Transverse colon (tissue), 3 donors: ENCODE measurements around the gene ST3GAL2.
"Not testable (repeated sequence)": the region's sequence is repeated elsewhere in the genome, so short reads cannot be mapped to it uniquely, and the experiment has no call there.

ENCODE experiments used
- EP300 ChIP-seq: sonication (generic); formaldehyde crosslinking; IDR thresholded peaks from one replicate; pipeline ENCODE4 v1.6.1; 2017; ENCODE audit warnings: antibody characterized with exemption, low read depth
- POLR2A ChIP-seq: fragments of 450-650 bp; IDR thresholded peaks from one replicate; pipeline ENCODE4 v1.6.1; 2016; ENCODE audit warnings: antibody characterized with exemption, mild to moderate bottlenecking, moderate library complexity
- TF ChIP-seq, protein P1 (sequence below), 5 experiments: fragments of 200-600 bp in 3 of 5; fragments of 450-650 bp in 2 of 5; sonication (generic) in 3 of 5; IDR thresholded peaks; 1 replicate in 2 of 5; 2 replicates in 3 of 5; pipeline ENCODE4 v1.5.1; 2016 to 2017; ENCODE audit warnings: antibody characterized with exemption in 5 of 5, inconsistent platforms in 3 of 5, mild to moderate bottlenecking in 2 of 5, moderate library complexity in 1 of 5

DNA sequence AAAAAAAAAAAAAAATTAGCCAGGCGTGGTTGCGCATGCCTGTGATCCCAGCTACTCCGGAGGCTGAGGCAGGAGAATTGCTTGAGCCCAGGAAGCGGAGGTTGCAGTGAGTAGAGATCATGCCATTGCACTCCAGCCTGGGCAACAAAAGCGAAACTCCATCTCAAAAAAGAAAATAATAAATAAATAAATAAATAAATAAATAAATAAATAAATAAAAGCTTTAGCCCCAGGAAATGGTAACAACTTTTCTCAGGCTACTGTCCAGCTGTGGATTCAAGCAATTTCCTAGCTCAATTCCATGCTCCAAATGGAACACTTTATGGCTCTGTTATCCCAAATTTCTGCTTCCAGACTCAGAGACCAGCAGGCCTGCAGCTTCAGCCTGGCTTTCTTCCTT lies 25.3 kb downstream of the ST3GAL2 start:
- TF ChIP-seq, protein P1, sequence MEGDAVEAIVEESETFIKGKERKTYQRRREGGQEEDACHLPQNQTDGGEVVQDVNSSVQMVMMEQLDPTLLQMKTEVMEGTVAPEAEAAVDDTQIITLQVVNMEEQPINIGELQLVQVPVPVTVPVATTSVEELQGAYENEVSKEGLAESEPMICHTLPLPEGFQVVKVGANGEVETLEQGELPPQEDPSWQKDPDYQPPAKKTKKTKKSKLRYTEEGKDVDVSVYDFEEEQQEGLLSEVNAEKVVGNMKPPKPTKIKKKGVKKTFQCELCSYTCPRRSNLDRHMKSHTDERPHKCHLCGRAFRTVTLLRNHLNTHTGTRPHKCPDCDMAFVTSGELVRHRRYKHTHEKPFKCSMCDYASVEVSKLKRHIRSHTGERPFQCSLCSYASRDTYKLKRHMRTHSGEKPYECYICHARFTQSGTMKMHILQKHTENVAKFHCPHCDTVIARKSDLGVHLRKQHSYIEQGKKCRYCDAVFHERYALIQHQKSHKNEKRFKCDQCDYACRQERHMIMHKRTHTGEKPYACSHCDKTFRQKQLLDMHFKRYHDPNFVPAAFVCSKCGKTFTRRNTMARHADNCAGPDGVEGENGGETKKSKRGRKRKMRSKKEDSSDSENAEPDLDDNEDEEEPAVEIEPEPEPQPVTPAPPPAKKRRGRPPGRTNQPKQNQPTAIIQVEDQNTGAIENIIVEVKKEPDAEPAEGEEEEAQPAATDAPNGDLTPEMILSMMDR (IDR thresholded peaks at IDR 0.05) = not testable (repeated sequence)
- TF ChIP-seq POLR2A, EP300: not testable (repeated sequence)
